IMR-90 (cell line): ENCODE data around the gene DENND1A. TPM values are rescaled to one million over a fixed set of nuclear protein-coding genes. Genes with fewer than 3 reads are reported as not detected.

Source experiments
- ATAC-seq: fragments of 200-7000 bp; cut with Tn5 transposase; 2 replicates; pipeline ENCODE4 v1.9.1; 2020; ENCODE audit warnings: low read depth, mild to moderate bottlenecking, moderate library complexity
- BruUV-seq: library from RNA; stranded (reverse); fragments of 400-500 nt; replicated peaks from 2 replicates; lab custom pipeline; 2021; lab: Mats Ljungman, UMichigan
- CTCF ChIA-PET: fragments of 300-600 bp; formaldehyde crosslinking; extraction: SDS; loops from one replicate; lab custom pipeline; 2021; ENCODE audit warnings: antibody characterized with exemption; lab: Yijun Ruan, JAX
- POLR2A ChIA-PET: fragments of 300-600 bp; sonication (Branson Sonifier 250); formaldehyde crosslinking; loops from one replicate; lab custom pipeline; 2022; ENCODE audit warnings: antibody characterized with exemption; ENCODE audit not compliant: unreplicated experiment; lab: Charles Lee
- DNase-seq: peaks from one replicate; pipeline ENCODE4 v3.0.0; 2013
- H2AFZ ChIP-seq: replicated peaks from 2 replicates; pipeline ENCODE3; 2013; ENCODE audit warnings: low read length, mild to moderate bottlenecking; ENCODE audit not compliant: poor library complexity
- H2AK5ac ChIP-seq: 2 replicates; pipeline ENCODE4 v1.6.1; 2013; ENCODE audit warnings: low read depth, low read length, inconsistent platforms
- H2AK9ac ChIP-seq: replicated peaks from 2 replicates; pipeline ENCODE3; 2013; ENCODE audit warnings: mild to moderate bottlenecking, low read depth, low read length, moderate library complexity; ENCODE audit not compliant: poor library complexity
- H2BK120ac ChIP-seq: 2 replicates; pipeline ENCODE4 v1.6.1; 2013; ENCODE audit warnings: low read depth, low read length, inconsistent platforms
- H2BK15ac ChIP-seq: 3 replicates; pipeline ENCODE4 v1.6.1; 2013; ENCODE audit warnings: low read depth, low read length, inconsistent platforms
- H2BK20ac ChIP-seq: 2 replicates; pipeline ENCODE4 v1.6.1; 2013; ENCODE audit warnings: low read depth, mild to moderate bottlenecking, inconsistent platforms, low read length, moderate library complexity
- H2BK5ac ChIP-seq: 2 replicates; pipeline ENCODE4 v1.6.1; 2013; ENCODE audit warnings: mild to moderate bottlenecking, low read depth, low read length, inconsistent platforms; ENCODE audit not compliant: poor library complexity, severe bottlenecking
- H3K14ac ChIP-seq: replicated peaks from 2 replicates; pipeline ENCODE4 v1.6.1; 2013; ENCODE audit warnings: low read depth, low read length, inconsistent platforms
- H3K18ac ChIP-seq: 2 replicates; pipeline ENCODE4 v1.6.1; 2013; ENCODE audit warnings: low read depth, low read length, control low read depth
- H3K23ac ChIP-seq: 2 replicates; pipeline ENCODE4 v1.6.1; 2013; ENCODE audit warnings: low read depth, low read length, inconsistent platforms
- H3K27ac ChIP-seq: 2 replicates; pipeline ENCODE4 v1.5.1; 2013; ENCODE audit warnings: mild to moderate bottlenecking, control low read depth, low read length; ENCODE audit not compliant: insufficient read depth
- H3K27me3 ChIP-seq: 2 replicates; pipeline ENCODE4 v1.6.1; 2013; ENCODE audit warnings: low read length; ENCODE audit not compliant: control insufficient read depth, insufficient read depth
- H3K36me3 ChIP-seq: 2 replicates; pipeline ENCODE4 v1.6.1; 2013; ENCODE audit warnings: low read length, mixed read lengths; ENCODE audit not compliant: control insufficient read depth, insufficient read depth
- H3K4ac ChIP-seq: 2 replicates; pipeline ENCODE4 v1.6.1; 2013; ENCODE audit warnings: low read depth, low read length, inconsistent platforms
- H3K4me1 ChIP-seq: 2 replicates; pipeline ENCODE4 v1.6.1; 2013; ENCODE audit warnings: low read length, mixed read lengths; ENCODE audit not compliant: control insufficient read depth, insufficient read depth
- H3K4me2 ChIP-seq: 2 replicates; pipeline ENCODE4 v1.6.1; 2013; ENCODE audit warnings: low read depth, mild to moderate bottlenecking, control low read depth, low read length, moderate library complexity
- H3K4me3 ChIP-seq: 2 replicates; pipeline ENCODE4 v1.5.1; 2013; ENCODE audit warnings: low read depth, mild to moderate bottlenecking, control low read depth, low read length, moderate library complexity; ENCODE audit not compliant: insufficient read depth
- H3K56ac ChIP-seq: 2 replicates; pipeline ENCODE4 v1.6.1; 2013; ENCODE audit warnings: low read length, inconsistent platforms; ENCODE audit not compliant: insufficient read depth; ENCODE audit errors: extremely low read depth
- H3K79me1 ChIP-seq, 2 experiments: 2 replicates each; pipeline ENCODE4 v1.6.1; 2013; ENCODE audit warnings: low read length in 2 of 2, inconsistent platforms in 1 of 2, low read depth in 1 of 2
- H3K9ac ChIP-seq: 2 replicates; pipeline ENCODE4 v1.6.1; 2013; ENCODE audit warnings: low read depth, low read length, control low read depth
- H3K9me1 ChIP-seq: 2 replicates; pipeline ENCODE4 v1.6.1; 2013; ENCODE audit warnings: low read length, inconsistent platforms; ENCODE audit not compliant: insufficient read depth
- H3K9me3 ChIP-seq: 2 replicates; pipeline ENCODE4 v1.6.1; 2013; ENCODE audit warnings: low read length; ENCODE audit not compliant: control insufficient read depth, insufficient read depth
- H4K20me1 ChIP-seq: 2 replicates; pipeline ENCODE4 v1.6.1; 2013; ENCODE audit warnings: low read length, inconsistent platforms; ENCODE audit not compliant: insufficient read depth
- H4K5ac ChIP-seq: 2 replicates; pipeline ENCODE4 v1.6.1; 2013; ENCODE audit warnings: mild to moderate bottlenecking, low read depth, low read length, control low read depth
- H4K8ac ChIP-seq, 2 experiments: 2 replicates each; pipeline ENCODE4 v1.6.1; 2013; ENCODE audit warnings: low read depth in 2 of 2, low read length in 2 of 2, control low read depth in 1 of 2, inconsistent platforms in 1 of 2
- H4K91ac ChIP-seq: 2 replicates; pipeline ENCODE4 v1.6.1; 2013; ENCODE audit warnings: low read depth, low read length, inconsistent platforms; ENCODE audit not compliant: insufficient read depth
- CEBPB ChIP-seq: IDR thresholded peaks from 2 replicates; pipeline ENCODE4 v1.6.1; 2012; ENCODE audit warnings: low read depth, low read length, improper control_type of control experiment
- ELK1 ChIP-seq: fragments of 150-350 bp; IDR thresholded peaks from 2 replicates; pipeline ENCODE4 v1.6.1; 2016; ENCODE audit warnings: low read depth, mild to moderate bottlenecking, low read length, moderate library complexity, borderline replicate concordance
- MAZ ChIP-seq: IDR thresholded peaks from 2 replicates; pipeline ENCODE4 v1.6.1; 2012; ENCODE audit warnings: low read depth, mild to moderate bottlenecking, low read length, improper control_type of control experiment, moderate library complexity, borderline replicate concordance
- MXI1 ChIP-seq: IDR thresholded peaks from 2 replicates; pipeline ENCODE4 v1.6.1; 2012; ENCODE audit warnings: low read depth, mild to moderate bottlenecking, low read length, moderate library complexity, borderline replicate concordance
- RFX5 ChIP-seq: IDR thresholded peaks from 2 replicates; pipeline ENCODE4 v1.8.0; 2012; ENCODE audit warnings: low read depth, mild to moderate bottlenecking, low read length, moderate library complexity
- dilution Hi-C: fragments of 300-500 bp; cut with HindIII; formaldehyde crosslinking; loops from one replicate; pipeline ENCODE4 v1.14.3; 2018; ENCODE audit warnings: low sequenced_read_pairs; ENCODE audit not compliant: unreplicated experiment
- in situ Hi-C: fragments of 300-500 bp; cut with MboI; formaldehyde crosslinking; loops from 3 replicates; pipeline ENCODE4 v1.14.3; 2019; ENCODE audit warnings: low sequenced_read_pairs, inconsistent platforms, mixed read lengths
- intact Hi-C: fragments of 100-400 bp; cut with micrococcal nuclease; formaldehyde crosslinking; loops from 2 replicates; pipeline ENCODE4 v1.10.0; 2022
- polyA plus RNA-seq, 3 experiments: library from polyadenylated mRNA; depleted of rRNA; stranded (reverse); fragments of >200 nt; gene quantifications; 2 replicates each; pipeline ENCODE4 v1.2.3, GENCODE V29; 2012; ENCODE audit warnings: low replicate concordance in 1 of 3
- total RNA-seq: library from RNA; depleted of rRNA; stranded (reverse); fragments of >200 nt; gene quantifications from 2 replicates; pipeline ENCODE4 v1.2.3, GENCODE V29; 2012

DENND1A gene
- total and polyA plus RNA-seq, 2 of the 4 experiments (the other 2 are of a cell fraction): 21.4 to 27.6 TPM

GRCh38 chr9:123806829-123807228, 123.1 kb downstream of the DENND1A start:
- ATAC-seq: no peak

More at GRCh38 chr9:123806829-123807228, 123.1 kb downstream of the DENND1A start:
- Histone ChIP-seq H3K4me3 (no peak overlapping the region), H2BK120ac (no peak overlapping the region), H3K4me2 (no peak overlapping the region), H3K4ac (no peak overlapping the region), H3K27me3 (no peaks in the 10 kb centered on the region), H2AK9ac (no peak overlapping the region), H2BK5ac (no peak overlapping the region), H3K4me1 (no peaks in the 10 kb centered on the region), H4K8ac (no peak overlapping the region), H4K91ac (no peak overlapping the region), H4K5ac (no peak overlapping the region), H3K56ac (no peak overlapping the region), H2BK15ac (no peak overlapping the region), H3K14ac (no peak overlapping the region), H2BK20ac (no peak overlapping the region), H3K79me1 (peaks cover 0 to 3% of the 10 kb centered on the region in 2 experiments; a peak in 1 of 4 replicates), H3K9ac (no peak overlapping the region), H3K27ac (no peak overlapping the region), H4K20me1 (peaks cover 4% of the 10 kb centered on the region; the same call in 1 of the 2 replicates), H3K9me1 (no peaks in the 10 kb centered on the region), H2AK5ac (no peak overlapping the region), H2AFZ (no peak overlapping the region), H3K18ac (no peak overlapping the region), H3K9me3 (no peaks in the 10 kb centered on the region), H3K23ac (no peak overlapping the region), H3K36me3 (no peaks in the 10 kb centered on the region)
- dilution Hi-C loops: no loop called here
- no TSS peak for BruUV-seq
- in situ Hi-C loops: no loop called here
- DNase-seq: no peak
- CTCF ChIA-PET: no interaction called here
- intact Hi-C loops: loop anchor here (1.0 kb wide), 1 partner anchor 11 kb away; no protein-coding TSS in a partner anchor
- POLR2A ChIA-PET: no interaction called here
- TF ChIP-seq ELK1 (no peak), MAZ (no peak), MXI1 (no peak), CEBPB (peak; percentile 59; the same call in 1 of the 2 replicates), RFX5 (no peak)
